SH-SY5Y (cell line): ENCODE results near the gene ISY1.

ENCODE experiments used
- GATA2 ChIP-seq: IDR thresholded peaks from 2 replicates; pipeline ENCODE4 v1.6.1; 2011; ENCODE audit warnings: mild to moderate bottlenecking, low read depth, low read length
- GATA3 ChIP-seq: IDR thresholded peaks from 2 replicates; pipeline ENCODE4 v1.6.1; 2011; ENCODE audit warnings: low read depth, mild to moderate bottlenecking, low read length, moderate library complexity

The ISY1 gene

DNA sequence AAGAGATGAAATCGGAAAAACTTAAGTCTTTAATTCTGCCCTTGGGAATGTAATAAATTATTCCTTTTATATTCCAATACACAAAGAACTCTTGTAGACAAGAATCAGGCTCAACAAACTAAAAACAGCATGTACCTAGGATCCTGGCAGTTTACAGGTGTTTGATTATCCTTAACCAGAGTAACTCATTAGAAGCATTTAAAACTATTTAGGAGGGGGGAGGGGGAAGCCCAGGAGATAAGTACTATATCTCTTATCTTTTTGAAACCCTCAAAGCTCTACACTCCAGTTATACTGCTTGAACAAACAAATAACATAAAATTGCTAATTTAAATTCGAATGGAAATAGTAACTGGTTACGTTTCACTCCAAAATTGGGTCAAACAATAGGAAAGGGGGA, 21.0 kb upstream of the ISY1 start:
- no peak for TF ChIP-seq GATA3
- no peak for TF ChIP-seq GATA2

DNA sequence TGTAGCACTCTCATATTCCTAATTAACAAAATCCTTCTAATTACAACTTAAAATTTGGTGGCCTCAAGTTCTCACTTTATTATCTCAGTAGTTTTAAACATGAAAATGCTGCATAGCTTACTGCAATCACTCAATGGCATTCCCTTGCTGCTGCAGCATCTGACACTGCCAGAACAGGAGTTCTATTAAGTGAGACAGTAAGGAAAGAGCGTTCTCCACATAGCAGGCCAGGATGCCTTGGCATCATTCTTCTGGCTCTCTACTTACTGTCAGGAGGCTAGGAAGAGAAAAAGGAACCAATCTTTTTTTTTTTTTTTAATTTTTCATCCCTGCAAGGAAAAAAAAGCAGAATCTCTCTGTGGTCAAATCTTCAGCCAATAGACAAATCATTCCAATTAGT, 19.6 kb upstream of the ISY1 start:
- TF ChIP-seq GATA2 (no peak), GATA3 (no peak)

DNA sequence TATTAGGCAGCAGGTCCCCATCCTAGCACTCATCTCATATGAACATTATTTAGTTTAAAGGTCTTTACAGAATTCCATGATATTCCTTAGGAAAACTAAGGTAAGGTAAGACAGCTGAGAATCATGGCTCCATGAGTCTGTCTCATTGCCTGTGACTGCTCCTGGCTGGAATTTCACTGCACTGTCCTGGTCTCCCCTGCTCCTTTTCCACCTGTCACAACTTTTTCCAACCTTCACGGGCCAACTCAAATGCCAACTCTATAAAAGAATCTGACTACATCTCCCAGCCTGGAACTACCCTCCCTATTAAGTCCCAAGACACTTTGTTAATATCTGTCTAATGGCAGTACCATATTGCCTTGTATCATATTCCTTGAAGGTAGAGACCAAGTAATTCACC, 15.2 kb upstream of the ISY1 start:
- TF ChIP-seq GATA3 (no peak), GATA2 (no peak)

DNA sequence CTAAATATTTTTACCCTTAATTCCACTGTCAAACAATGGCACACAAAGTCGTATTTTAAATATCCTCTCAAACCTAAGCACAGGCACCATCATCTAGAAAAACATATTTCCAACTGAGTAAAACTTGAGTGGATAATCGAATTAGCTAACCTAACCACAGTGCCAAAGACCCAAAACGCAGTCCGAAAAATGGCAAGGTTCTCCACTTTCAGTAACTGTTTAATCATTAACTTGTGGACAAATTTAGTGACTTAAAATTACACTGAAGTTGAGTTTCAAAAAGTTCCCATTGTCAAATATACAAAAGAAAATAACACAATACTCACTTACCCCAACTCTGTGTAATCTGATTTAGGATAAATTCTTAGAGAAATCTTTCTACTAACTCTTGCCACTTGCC, 12.9 kb upstream of the ISY1 start:
- no peak for TF ChIP-seq GATA3
- no peak for TF ChIP-seq GATA2

DNA sequence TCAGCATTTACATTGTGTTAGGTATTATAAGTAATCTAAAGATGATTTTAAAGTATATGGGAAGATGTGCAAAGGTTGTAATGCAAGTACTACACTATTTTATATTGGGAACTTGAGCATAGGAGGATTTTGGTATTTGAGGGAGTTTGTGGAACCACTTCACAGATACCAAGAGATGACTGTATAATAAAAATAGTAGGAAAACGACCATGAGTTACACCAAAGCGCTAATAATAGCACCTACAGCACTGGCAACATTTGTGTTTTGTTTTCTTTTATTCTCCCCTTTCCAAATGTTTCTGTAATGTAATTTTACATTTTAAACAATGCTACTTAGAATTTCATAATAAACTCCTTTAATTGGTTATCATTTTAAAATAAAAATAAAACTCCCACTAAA, 12.3 kb upstream of the ISY1 start:
- no peak for TF ChIP-seq GATA2
- no peak for TF ChIP-seq GATA3

DNA sequence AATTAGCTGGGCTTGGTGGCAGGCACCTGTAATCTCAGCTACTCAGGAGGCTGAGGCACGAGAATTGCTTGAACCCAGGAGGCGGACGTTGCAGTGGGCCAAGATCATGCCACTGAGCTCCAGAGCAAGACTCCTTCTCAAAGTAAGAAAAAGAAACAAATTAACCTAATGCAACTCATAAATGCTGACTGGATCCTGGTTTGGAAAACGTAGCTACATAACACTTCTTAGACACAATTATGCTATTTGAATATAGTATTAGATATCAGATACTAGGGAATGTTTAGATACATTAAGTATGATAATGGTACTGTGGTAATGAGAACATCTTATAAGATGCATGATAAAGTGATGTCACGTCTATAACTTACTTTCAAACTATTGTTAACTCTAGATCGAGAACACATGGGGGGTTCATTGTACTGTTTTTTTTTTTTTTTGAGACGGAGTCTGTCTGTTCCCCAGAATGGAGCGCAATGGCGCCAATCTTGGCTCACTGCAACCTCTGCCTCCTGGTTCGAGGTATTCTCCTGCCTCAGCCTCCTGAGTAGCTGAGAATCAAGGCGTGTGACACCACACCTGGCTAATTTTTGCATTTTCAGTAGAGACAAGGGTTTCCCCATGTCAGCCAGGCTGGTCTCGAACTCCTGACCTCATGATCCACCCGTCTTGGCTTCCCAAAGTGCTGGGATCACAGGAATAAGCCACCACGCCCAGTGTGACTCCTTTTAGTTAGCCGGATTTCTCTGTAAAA, 5.9 kb upstream of the ISY1 start:
- TF ChIP-seq GATA3 (no peak), GATA2 (no peak)

DNA sequence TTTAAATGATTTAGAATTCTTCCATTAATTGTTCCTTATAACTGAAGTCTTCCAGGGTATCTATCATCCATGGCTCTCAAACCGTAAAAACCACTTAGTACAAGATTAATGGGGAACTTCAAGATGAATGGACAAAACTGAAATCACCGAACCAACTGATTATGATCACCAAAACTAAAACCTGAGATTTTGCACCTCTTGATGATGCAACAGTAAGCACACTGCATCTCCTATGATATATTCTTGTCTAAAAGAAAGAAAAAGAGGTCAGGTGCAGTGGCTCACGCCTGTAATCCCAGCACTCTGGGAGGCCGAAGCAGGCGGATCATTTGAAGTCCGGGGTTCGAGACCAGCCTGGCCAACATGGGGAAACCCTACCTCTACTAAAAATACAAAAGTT, 3.6 kb upstream of the ISY1 start:
- TF ChIP-seq GATA3 (no peak), GATA2 (no peak)

DNA sequence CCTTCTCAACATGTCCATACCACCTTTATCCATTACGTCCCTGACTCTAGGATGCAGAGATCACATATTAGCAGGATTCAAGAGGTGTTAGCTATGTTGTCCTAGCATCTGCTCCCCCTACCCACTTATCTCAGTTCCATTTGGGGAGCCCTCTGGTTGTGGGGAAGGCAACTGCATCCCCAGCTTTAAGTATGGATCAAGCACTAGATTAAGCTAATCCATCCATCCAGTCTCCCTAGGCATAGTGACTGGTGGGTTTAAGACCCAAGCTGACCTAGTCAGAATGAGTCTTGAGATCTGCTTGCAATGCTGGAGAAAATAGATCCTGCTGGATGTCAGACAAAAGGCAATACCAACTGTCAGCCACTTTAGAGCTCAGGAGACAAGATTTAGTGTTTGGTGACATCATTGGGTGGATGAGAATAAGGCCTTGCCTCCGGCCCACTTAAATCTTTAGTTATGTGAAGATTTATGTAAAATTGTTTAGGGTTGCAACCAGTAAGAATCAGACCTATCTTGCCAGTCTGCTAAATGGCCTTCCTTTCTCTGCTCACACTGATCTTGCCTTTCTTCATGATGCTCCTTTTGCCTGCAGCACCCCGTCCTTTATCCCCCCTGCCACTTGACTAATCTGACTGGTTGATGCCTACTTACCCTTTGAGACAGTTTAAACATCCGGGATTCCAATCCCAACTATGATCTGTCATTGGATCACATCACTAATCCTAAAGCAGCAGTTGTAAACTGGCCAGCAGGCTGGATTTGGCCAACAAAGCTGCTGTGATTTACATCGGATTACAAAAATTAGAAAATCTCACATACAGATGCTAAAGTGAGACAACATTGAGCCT, 2.1 kb upstream of the ISY1 start:
- TF ChIP-seq GATA3 (no peak), GATA2 (no peak)

DNA sequence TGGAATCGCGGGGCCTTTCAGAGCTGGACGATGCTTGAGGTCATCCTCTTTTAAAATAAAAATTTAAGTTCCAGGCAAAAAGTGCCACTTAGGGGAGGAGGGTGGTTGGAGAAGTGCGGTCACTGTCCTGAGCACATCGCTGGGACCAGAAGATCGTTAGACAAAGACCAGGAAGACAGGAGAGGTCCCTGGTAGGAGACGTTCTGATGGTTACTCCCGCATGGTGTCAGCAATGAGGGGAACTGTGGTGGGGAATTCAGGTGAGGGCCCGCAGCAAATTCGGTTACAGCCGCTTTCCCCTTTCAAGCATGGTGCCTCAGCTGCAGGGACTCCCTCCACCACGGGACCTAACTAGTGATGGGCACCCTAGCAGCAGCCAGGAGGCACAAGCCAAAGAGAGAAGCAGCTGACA, 1.0 kb upstream of the ISY1 start:
- TF ChIP-seq GATA3, result no peak
- no peak for TF ChIP-seq GATA2

DNA sequence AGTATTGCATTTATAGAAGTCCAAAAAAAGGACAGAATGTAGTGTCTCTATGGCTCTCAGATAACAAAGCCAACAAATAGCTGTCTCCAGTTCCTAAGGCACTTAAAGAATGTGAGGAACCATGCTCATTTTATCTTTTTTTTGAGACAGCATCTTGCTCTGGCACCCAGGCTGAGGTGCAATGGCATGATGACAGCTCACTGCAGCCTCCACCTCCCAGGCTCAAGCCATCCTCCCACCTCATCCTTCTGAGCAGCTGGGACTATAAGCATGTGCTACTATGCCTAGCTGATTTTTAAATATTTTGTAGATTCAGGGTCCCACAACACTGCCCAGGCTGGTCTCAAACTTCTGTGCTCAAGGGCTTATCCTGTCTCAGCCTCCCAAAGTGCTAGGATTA, 16.1 kb downstream of the ISY1 start:
- TF ChIP-seq GATA2, result no peak
- no peak for TF ChIP-seq GATA3

DNA sequence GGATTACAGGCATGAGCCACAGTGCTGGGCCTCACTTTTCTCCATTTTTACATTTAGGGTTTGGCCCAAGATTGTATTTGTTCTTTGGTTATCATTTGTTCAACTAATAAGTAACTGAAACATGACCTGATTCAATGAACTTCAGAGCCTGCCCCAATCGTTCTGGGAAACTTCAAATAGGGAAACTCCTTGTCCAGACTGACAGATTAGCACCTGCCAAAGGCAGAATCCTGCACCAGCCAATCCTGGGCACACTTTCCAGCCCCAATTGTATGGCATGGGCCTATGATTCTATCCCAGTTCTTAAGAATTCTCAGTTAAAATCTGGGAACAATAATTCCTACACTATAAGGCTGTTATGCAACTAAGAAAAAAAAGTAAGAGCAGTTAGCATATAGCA, 21.0 kb downstream of the ISY1 start:
- TF ChIP-seq GATA3 (no peak), GATA2 (no peak)

DNA sequence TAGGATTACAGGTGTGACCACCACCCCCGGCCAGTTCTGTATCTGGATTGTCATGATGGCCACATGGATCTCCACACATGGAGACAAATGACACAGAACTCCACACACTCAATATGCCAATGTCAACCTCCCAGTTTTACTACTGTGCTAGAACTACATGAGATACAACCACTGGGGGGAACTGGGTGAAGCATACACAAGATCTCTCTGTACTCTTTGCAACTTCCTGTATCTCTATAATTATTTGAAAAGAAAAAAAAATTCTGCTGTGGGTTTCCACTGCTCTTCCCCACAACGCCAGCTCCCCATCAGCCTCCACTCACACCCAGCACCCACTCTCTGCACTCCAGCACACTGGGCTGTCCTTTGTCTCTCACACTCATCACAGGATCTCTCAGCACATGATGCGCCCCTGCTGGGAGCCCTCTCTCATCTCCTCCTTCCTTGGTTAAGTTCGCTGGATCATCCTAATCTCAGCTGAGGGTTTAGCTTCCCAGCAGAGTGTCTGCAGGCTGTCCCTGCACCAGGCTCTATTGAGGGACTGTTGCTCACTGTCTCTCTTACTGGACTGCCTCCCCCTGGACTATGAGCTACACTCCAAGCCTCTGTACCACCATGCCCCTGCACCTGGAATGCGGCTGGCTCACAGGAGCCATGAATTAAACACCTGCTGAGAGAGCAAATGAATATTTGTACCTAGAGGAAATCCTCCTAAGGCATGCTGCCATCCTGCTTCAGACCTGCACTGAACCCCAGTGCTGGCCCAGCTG, 28.6 kb downstream of the ISY1 start:
- no peak for TF ChIP-seq GATA2
- TF ChIP-seq GATA3, result no peak

DNA sequence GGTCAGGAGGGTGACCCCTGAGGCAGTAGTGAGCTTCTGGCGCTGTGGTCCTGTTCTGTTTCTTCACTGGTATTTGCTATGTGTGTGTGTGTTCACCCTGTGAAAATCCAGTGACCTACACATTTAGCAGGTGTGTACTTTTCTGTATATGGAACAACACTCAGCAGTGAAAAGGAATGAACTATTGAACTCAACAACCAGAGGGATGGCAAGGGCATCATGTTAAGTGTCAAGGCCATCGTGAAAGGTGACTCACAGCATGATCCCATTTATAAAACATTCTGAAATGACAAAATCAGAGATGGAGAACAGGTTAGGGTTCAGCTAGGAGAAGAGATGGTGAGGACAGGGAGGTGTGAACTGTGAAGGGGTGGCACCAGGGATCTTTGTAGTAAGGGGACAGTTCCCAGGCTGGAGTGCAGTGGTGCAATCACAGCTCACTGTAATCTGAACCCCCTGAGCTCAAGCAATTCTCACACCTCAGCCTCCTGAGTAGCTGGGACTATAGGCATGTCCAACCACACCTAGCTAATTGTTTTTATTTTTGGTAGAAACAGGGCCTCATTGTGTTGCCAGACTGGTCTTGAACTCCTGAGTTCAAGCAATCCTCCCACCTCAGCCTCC, 29.3 kb downstream of the ISY1 start:
- TF ChIP-seq GATA3 (no peak), GATA2 (no peak)

DNA sequence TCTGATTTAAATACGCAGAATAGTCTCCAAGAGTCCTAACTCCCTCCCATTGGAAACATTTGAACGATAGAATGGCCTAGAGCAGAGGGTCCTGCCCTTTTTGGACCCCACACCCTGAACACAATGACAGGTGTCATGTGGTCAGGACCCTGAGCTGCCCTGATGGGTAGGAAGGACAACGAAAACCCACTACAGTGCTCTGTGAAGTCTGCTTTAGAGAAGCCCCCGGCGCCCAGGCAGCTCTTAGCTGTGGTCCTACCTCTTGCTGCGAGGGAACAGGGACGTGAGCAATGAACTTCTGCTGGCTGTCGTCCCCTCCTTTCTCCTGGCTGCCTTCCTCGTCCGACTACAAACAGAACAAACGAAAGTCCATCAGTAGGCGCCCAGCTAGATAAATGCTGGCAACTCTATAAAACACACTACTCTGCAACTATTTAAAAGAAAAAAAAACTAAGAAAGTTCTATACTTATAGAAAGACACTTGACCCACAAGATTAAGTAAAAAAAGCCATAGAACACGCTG, 30.5 kb downstream of the ISY1 start:
- TF ChIP-seq GATA3, result no peak
- no peak for TF ChIP-seq GATA2
